GM19193 (cell line): Measurements from ENCODE around the gene PHLDB1.

Experiments
- POLR2A ChIP-seq: IDR thresholded peaks from 4 replicates; pipeline ENCODE4 v1.6.1; 2011; ENCODE audit not compliant: insufficient read depth, insufficient read length; ENCODE audit errors: extremely low read depth

PHLDB1 gene

GRCh38 chr11:118605116-118605867 is 2.1 kb upstream of the PHLDB1 start:
- TF ChIP-seq POLR2A: no peak

- no peak for TF ChIP-seq POLR2A
These were observed 1.1 kb upstream of the PHLDB1 start for GRCh38 chr11:118606157-118606843.

GRCh38 chr11:118606844-118607228 is 579 bp upstream of the PHLDB1 start:
- TF ChIP-seq POLR2A: no peak

GRCh38 chr11:118608360-118609227 is 1.2 kb downstream of the PHLDB1 start:
- no peak for TF ChIP-seq POLR2A

GRCh38 chr11:118609380-118610224 is 2.2 kb downstream of the PHLDB1 start:
- no peak for TF ChIP-seq POLR2A

- TF ChIP-seq POLR2A: no peak
These were observed 2.9 kb downstream of the PHLDB1 start for GRCh38 chr11:118610225-118610772.

- no peak for TF ChIP-seq POLR2A
These were observed 3.5 kb downstream of the PHLDB1 start for GRCh38 chr11:118610773-118611432.

GRCh38 chr11:118612378-118612777 is 5.0 kb downstream of the PHLDB1 start:
- TF ChIP-seq POLR2A: no peak

- no peak for TF ChIP-seq POLR2A
These were observed 7.1 kb downstream of the PHLDB1 start for GRCh38 chr11:118614511-118614910.

GRCh38 chr11:118615282-118615975 is 8.0 kb downstream of the PHLDB1 start:
- TF ChIP-seq POLR2A: no peak

- no peak for TF ChIP-seq POLR2A
These were observed 8.6 kb downstream of the PHLDB1 start for GRCh38 chr11:118615976-118616371.

- TF ChIP-seq POLR2A: no peak
These were observed 10.9 kb downstream of the PHLDB1 start for GRCh38 chr11:118618115-118618990.

- no peak for TF ChIP-seq POLR2A
These were observed 11.6 kb downstream of the PHLDB1 start for GRCh38 chr11:118618991-118619375.
